Stimulated activated CD8-positive, alpha-beta memory T cell treated with anti-CD3 and anti-CD28 coated beads, Interleukin-12 subunit alpha, Interleukin-12 subunit beta, amount 100 ng/mL, for 4 hours (primary cell): ENCODE measurements around the gene PLOD3.

Source experiments
- DNase-seq: peaks from one replicate; pipeline ENCODE4 v3.0.0-alpha.2; 2020; ENCODE audit warnings: low read depth

The PLOD3 gene

DNA sequence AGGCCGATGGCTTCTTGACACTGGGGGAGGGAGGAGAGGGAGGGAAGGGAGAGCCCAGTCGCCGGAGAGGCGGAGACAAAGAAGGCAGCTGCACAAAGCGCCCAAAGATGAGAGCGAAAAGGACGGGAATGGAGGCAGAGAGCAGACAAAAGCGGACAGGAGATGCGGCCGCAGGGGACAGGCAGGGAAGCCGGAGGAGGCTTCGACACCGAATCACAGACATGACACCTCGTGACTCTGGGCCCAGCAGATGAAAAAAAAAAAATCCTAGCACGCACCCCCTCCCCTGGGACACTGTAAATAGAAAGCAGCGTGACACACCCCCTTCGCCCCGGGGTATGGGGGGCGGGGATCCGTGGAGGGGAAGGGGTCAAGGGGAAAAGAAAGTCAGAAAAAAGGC is 38.3 kb downstream of the PLOD3 start:
- no peak for DNase-seq

DNA sequence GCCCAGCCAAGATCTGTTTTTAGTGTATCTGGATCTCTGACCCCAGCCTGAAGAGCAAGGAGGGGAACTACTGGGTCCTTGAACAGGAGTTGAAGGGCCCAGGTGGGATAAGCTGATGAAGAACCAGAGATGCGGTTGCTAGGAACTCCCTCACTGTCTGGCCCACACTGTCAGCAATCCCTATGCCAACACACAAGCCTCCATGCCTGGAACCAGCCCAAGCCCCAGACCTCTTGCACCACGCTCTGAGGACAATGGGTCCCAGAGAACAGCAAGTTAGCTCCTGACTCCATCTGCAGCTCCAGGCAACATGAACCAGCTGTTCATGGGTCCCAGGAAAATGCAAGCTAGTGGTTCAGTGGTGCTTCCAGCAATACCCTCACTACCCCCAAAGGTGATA is 39.7 kb downstream of the PLOD3 start:
- no peak for DNase-seq

DNA sequence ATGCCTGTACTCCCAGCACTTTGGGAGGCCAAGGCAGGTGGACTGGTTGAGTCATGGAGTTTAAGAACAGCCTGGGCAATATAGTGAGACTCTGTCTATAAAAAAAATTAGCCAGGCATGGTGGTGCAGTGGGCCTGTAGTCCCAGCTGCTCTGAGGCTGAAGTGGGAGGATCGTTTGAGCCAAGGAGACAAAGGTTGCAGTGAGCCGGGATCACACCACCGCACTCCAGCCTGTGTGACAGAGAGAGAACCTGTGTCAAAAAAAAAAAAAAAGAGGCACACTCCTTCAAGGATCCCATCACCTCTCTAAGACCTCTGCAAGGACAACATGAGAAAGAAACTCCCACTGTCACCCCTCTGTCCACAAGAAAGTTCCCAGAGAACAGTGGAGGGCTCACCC is 41.7 kb downstream of the PLOD3 start:
- DNase-seq = no peak

DNA sequence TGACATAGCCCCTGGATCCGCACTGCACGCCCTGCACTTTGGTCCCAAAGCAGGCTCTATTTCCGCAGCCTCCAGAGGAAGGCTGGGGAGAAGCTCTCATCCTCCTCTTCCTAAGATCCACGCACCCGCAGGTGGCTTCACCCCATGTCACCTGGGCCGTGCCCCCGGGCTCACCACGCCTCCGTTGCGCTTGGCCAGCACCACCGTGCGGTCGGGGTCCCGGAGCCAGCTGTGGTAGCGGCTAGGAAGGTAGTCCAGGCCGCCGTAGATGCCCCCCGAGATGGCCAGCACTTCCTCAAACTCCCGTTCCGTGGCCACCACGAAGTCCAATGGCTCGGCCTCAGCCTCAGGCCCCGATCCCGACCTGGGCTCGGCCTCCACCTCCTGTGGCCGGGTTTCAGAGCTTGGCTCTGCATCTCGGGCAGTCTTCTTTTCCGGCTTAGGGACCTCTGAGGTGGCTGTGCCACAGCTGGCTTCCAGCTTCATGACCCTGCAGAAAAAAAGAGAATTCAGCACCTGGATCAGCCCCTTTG is 43.0 kb downstream of the PLOD3 start:
- no peak for DNase-seq

DNA sequence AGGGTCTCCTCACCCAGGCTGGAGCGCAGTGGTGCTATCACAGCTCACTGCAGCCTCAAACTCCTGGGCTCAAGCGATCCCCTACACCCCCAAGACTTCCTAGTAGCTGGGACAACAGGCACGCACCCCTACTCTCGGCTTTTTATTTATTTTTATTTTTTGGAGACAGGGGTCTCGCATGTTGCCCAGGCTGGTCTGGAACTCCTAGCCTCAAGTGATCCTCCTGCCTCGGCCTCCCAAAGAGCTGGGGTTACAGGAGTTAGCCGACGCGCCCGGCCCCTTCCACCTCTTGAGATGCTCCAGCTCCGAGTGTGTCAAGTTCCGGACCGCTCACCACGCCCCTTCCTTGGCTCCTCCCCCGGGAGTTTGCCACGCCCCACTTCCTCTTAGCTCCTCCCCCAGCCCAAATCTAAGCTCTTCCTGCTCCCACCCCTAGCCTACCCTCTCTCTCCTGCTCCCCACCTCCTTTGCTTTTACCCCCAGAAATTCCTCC is 43.6 kb downstream of the PLOD3 start:
- DNase-seq = no peak

DNA sequence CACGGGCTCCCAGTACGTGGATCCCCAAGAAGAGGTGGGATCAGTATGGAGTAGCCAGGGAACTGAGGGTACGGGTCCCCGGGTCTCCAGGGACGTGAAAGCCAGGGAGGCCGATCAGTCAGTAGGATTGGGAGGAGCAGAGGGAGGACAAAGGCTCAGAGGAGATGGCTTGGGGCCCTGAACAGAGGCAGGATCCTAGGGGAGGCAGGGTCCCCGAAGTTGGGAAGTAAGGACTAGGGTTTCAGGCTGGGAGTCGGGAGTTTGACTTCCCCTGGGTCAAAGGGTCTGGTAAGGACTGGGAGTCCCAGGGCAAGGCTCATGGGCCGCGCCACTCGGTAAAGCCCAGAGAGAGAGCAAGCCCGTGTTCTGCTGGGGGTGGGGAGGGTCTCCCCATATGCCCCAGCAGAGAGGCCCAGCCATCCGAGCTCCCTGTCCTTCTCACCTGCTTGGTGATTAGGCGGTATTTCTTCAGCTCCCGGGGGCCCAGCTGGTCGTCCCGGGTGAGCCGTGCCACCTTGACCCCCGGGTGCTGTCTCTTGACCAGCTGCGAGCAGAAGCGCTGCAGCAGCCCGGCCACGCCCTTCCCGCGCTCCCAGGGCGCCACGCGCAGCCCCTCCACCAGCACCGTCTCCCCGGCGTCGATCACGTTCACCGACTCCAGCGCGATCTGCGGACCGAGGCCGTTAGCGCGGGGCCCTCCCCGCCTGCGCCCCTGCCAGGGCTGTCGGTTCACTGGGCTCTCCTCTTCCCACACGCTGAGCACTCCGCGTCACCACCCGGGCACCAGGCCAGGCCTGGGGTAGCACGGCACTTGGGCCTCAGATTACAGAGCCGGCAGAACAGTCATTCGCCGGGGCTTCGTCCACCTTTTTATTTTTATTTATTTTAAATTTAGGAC is 44.3 kb downstream of the PLOD3 start:
- no peak for DNase-seq

DNA sequence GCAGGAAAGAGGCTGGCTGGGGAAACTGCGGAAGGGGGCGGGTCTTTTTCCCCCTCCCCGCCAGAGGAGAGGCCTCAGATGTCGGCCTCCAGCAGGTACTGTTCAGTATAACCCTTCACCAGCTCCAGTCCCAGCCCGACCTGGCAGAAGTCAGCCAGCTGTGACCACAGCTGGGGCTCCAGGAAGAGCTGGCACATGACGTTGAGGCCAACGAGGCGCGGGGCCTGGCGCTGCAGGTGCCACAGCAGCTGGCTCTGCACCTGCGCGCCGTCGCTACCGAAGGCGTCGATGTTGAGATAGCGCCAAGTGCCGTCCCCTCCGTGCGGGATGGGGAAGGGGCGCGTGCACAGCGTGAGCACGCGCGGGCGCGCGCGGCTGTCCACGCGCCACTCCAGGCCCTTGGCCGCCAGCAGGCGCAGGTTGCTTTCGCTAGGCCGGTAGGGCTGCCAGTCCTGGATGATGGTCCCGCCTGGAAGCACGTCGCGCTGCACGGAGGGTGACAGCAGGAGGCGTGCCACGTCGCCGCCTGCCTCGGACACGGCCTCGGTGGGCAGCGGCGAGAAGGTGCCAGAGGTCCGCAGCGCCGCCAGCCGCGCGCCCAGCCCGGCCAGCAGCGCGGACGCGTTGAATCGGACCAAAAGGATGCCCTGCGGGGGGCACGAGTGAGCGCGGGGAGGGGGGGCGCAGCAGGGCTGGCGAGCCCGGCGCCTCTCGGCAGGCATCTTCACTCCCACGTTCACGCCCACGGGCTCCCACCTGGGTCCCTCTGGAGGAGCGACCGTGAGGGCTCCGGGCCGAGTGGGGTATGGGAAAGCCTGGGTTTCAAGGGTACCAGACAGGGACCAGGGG is 45.2 kb downstream of the PLOD3 start:
- no peak for DNase-seq

DNA sequence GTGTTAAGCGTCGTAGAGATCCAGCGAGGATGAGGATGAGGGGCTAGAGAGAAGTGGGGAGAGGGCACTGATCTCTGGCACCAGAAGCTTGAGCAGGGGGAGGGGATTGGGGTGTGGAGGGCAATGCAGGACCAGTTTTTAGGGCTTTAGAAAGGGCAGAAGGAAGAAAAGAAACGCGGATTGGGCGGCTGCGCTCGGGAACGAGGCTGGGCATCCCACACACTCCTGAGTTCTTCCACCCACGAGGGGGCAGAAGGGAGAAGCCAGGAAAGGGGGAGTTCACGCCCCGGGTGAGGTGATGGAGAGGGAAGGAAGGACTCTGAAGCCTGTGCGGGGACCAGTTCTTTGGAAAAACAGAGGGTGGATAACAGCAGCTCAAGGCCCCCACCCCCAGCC is 45.9 kb downstream of the PLOD3 start:
- no peak for DNase-seq

DNA sequence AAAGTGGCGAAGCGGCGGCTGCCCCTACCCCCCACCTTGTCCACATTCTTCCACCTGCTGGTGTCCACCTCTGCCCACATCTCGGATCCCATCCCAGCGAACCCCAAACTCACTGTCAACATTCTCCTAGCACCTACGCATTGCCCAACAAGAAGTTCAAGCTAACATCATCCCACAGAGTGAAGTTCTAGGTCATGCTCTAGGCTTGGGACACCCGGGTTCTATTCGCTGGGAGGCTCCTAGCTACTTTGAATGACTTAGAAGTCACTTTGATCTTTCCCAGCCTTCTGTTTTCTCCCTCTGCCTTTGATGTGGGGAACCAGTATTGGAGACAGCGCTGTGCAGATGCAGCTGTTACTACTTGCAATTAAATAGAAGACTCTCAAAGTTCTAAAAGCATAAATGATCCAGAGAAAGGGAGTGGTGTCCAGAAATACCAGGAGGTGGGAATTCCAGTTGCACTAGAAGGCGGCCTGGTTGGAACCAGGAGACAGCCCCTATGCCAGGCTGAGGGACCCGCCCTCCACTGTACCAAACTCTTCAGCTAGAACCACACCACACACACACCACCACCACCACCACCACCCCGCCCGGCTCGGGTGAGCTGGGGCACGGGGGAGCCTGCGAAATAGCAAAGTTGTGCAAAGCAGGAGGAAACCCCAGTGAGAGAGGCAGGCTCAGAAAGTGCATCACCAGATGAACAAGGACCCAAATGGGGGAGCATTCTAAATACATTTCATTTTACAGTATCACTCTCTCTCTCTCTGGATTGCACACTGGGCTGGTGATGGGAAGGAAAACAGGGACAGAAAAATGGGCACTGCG is 46.6 kb downstream of the PLOD3 start:
- no peak for DNase-seq

DNA sequence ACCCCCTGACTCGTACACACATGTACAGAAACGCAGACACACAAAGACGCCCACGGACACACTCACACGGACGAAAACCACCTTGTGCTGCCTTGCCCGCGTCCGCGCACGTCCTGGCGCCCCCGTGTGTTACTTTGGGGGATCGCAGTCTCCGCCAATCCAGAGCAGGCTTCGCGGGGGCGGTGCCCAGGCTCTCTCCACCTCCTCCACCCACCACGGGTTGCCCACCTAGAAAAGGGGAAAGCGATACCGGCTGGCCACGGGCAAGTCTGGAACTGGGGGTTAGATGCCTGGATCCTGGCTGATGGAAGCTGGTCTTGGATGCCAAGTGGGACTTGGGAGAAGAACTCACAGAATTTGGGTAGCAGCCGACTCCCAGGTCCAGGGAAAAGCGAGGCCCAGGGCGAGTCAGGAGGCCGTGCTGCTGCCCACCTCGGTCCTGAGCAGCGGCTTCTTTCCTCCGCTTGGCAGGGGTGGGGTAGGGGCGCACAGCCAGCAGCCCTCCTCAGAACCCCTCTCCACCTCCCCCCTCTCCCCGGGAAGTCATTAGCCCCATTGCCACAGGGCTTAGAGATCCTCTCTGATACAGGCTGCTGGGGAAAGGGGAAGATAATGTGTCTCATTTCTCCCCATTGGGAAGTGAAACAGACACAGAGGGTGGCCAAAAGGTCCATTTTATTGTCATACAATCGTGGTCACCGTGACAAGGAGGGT is 47.4 kb downstream of the PLOD3 start:
- peak; percentile 66 for DNase-seq

DNA sequence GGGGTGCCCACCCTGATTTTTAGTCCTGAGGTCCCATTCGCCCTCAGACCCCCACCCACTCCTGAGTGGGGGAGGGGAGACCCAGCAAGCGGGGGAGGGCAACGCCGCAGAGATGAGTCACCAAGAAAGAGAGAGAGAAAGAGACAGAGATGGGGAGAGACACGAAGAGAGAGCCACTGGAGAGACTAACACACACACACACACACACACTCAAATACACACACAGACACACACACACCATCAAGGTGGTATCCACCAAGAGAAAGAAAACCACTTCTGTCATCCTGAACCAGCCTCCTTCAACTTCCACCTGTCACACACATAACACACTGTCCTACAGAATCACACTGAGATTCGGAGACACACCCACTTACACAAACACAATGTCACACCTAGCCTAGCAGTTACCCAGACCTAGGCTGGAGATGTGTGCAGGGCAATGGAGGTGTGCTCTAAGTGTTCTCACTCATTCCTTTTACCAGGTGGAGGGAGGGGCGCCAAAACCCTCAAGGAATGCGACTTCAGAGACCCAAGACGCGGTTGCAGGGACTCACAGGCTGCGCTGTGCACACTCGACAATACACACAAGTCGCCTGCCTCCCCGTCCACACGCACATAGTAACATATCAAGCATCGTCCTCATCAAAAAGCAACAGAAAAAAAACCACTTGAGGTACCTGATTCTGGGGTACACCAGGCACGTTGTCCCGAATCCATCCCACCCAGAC is 48.1 kb downstream of the PLOD3 start:
- no peak for DNase-seq

DNA sequence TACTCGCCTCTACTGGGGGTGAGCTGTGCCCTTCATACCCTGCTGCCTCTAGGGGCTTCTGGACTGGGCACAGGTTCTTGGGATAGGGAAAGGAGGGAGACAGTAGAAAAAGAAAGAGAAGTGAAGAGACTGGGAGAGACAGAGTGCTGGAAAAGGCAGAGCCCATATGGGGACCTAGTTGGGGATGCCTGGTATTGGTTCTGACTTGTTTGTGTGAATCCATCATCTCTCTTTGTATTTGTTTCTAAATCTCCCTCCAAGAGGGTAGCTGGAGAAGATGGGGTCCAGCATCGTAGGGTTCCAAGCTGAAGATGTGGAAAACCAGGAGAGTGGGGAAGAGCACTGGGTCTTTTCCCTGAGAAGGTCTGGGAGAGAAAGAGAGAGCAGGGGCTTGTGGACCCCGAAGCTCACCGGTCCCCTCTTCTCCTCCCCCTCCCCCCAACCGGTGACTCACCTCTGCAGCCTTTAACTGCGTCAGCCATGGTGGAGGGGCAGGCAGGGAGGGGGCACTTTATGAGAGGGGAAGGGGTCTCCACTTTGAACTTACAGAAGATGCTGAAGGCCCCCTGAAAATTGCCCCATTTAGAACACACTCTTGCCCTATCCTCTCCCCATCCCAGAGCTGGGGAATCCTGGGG is 48.9 kb downstream of the PLOD3 start:
- DNase-seq = no peak

DNA sequence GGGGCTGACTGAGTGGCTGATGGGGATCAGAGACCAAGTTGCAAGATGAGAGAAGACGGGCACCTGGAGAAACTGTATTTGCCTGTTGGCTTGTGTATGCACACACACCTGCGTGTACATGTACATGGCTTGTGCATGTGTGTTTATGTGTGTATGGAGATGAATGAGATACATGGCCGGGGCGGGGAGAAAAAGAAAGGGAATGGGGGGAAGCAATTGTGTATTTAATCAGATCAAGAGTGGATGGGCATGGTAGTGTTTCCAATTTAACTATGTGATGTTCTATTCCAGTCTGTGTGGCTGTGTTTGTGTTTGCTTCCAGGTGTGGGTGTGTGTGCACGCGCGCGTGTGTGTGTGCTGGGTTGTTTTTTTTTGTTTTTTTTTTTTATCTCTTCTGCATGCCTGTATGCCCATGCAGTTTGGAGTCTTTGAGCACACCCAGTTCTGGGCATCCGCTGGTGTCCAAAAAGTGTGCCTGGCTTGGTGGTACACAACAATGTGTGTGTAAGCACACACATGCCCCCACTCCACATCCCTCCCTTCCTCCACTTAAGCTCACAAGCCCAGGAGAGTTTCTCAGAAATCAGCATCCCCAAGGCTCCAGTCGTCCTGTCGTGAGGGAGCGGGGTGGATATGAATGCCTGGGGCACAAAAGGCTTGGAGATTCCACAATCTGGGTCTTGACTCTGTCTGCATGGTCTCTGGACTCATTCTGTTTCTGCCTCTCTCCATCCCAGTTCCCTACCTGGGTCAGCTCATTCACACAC is 49.6 kb downstream of the PLOD3 start:
- DNase-seq = no peak

DNA sequence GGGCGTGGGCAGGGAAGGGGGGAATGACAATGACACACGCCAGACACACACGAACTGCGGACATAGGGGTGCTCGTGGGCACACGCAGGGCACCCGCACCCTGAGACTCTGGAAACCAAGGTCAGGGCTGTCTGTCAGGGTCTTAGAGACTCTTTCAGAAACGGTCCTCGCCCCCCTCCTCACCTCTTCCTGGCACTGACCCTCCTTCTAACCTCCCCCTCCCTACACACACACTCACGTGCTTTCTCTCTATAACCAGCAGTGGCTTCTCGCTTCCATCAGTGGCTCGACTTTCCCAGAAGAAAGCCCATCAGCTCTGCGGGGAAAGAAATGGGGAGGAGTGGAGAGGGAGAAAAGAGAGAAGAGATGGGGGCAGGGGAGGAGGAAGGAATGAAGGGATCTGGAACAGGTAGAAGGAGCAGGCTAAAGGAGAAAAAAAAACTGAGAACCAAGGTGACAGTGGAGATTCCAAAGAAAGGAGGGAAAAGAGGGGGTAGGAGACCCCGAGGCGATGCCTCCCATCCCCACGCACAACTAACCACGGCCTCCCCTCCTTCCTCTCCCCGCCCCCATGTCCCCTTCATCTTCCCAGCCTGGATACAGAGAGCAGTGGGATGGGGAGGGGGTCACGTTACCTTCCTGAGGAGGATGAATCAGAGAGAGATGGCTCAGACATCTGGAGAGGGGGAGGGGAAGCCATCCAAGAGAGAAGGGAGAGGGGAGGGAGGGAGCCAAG is 50.3 kb downstream of the PLOD3 start:
- no peak for DNase-seq

DNA sequence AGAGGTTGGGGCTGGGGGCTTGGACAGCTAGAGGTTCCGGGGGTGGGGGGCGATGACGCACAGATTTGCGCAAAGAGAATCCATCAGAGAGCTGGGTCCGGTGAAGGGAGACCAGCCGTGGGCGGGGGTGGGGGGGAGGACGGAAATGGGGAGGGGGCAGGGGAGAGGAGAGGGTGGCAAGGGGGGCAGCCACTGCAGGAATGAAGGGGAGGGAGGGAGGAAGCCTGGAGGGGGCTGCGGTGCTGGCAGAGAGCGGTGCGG is 50.8 kb downstream of the PLOD3 start:
- no peak for DNase-seq

DNA sequence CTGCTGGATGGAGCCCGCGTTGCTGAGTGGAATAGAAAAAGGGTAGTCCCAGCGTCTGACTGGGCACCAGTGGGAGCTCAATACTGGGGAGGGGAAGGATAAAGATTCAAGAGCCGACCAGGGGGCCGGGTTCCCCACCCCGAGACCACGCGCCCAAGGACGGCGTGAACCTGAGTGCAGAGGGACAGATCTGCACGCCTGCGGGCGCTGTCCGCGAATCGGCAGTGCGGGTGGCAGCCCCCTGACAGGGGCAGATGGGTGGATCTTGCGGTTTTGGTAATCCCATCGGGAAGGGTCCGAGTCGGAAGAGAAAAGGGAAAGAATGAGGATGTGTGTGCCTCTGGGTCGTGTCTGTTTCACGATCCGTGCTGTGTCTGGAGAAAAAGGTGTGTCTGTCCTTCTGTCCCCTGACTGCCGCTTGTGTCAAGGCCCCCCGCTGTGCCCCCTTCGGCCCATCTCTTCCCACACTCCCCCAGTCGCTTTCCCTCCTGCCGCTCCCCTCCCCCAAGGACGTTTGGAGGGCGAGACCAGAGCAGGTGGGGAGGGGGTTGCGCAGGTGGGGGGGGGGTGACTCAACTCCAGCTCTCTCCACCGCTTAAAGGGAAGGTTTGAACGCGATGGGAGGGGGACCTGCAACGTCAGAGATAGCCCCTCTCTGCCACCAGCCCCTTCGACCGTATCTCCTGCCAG is 51.3 kb downstream of the PLOD3 start:
- no peak for DNase-seq

DNA sequence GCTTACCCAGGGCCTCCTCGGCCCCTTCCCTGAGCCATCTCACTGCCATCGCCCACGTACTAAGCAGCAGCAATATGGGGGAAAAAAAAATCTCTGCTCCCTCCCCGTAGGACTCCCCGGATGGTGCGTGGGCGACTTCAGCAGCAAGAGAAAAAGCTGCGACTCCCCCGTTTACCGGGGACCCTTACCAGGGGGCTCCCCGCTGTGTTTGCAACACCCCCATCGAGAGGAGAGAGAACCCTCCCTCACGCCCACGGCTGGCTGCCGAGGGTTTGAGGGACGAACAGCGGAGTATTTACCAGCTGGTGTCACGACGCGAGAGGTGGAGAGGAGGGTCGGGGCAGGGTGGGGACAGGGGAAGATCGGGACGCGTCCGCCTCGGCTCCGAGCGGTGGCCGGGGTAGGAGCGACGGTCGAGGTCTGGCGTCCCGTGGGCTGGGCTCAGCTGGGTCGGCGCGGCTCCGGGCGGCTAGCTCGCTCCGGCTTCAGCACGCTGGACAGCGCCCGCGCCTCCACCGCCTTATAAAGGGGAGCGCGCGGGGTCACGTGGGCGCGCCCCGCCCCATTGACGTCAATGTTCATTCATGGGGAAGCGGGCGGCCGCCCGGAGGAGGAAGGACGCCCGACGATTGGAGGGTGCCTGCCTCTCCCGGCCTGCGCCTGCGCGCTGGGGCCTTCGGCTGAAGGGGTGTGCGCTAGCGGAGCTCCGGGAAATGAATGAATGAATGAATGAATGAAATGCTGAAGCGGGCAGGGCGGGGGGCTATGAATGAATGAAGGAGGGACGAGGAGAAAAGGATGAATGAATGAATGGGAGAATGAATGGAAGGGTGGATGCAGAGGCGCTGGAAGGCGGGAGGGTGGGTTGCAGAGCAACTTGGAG is 52.1 kb downstream of the PLOD3 start, which contains the start of gene VGF:
TSS of gene VGF (minus strand) at position 495 of the 883 bp plus-strand sequence. CDS start 726 bp downstream, outside the sequence.
- DNase-seq = peak; percentile 75
